GM21576 (cell line): ENCODE data around the gene ARF6.
"Not testable (repeated sequence)": the region's sequence is repeated elsewhere in the genome, so short reads cannot be mapped to it uniquely, and the experiment has no call there.

Source experiments
- ATAC-seq: cut with Tn5 transposase; IDR thresholded peaks from one replicate; pipeline ENCODE4 v1.9.1; 2021; ENCODE audit warnings: mild to moderate bottlenecking, moderate library complexity; ENCODE audit not compliant: unreplicated experiment

Gene ARF6

DNA sequence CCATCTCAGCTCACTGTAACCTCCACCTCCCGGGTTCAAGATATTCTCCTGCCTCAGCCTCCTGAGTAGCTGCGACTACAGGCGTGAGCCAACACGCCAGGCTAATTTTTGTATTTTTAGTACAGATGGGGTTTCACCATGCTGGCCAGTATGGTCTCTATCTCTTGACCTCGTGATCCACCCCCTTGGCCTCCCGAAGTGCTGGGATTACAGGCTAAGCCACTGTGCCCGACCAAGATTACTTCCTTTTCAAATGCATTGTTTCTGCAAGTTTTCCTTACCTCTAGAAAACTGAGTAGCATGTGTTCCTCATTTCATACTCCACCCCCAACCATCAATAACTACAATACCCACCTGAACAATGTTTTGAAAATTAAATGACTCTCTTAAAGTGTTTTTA lies 13.1 kb downstream of the ARF6 start:
- no peak for ATAC-seq

GRCh38 chr14:49907186-49907585 lies 14.3 kb downstream of the ARF6 start:
- no peak for ATAC-seq

GRCh38 chr14:49908433-49908782 lies 15.5 kb downstream of the ARF6 start:
- no peak for ATAC-seq

GRCh38 chr14:49909016-49909415 lies 16.1 kb downstream of the ARF6 start:
- ATAC-seq: no peak

DNA sequence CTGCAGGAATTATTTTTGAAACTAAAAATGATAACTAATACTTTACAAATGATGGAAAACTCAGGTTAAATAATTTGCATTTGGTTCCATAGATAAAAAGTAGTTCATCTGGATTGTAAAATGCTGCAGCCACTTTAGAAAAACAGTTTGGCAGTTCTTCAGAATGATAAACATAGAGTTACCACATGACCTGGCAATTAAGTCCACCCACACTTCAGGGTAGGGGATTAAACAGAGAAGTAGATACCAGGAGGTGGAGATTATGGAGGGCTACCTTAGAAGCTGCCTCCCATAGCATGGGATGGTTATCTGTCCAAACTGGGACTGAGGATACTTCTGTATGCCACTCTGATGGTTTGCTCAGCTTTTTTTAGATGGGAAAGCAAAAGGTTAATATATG lies 22.2 kb downstream of the ARF6 start:
- no peak for ATAC-seq

DNA sequence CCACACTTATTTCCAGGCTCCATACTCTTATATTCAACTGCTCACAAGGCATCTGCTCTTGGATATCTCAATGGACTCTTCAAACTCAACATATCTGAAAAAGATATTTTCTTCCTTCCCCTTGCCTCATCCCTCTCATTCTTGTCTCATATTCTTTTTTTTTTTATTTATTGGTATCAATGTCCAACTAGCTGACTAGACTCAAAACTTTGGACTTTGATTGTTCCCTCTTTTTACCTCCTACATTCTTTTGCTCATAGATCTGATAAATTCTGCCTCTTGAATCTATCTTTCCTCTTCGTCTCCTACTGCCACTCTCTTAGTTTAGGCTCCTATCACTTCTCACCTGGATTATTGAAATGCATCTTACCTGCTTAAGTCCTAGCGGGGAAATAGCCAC lies 25.8 kb downstream of the ARF6 start:
- no peak for ATAC-seq

DNA sequence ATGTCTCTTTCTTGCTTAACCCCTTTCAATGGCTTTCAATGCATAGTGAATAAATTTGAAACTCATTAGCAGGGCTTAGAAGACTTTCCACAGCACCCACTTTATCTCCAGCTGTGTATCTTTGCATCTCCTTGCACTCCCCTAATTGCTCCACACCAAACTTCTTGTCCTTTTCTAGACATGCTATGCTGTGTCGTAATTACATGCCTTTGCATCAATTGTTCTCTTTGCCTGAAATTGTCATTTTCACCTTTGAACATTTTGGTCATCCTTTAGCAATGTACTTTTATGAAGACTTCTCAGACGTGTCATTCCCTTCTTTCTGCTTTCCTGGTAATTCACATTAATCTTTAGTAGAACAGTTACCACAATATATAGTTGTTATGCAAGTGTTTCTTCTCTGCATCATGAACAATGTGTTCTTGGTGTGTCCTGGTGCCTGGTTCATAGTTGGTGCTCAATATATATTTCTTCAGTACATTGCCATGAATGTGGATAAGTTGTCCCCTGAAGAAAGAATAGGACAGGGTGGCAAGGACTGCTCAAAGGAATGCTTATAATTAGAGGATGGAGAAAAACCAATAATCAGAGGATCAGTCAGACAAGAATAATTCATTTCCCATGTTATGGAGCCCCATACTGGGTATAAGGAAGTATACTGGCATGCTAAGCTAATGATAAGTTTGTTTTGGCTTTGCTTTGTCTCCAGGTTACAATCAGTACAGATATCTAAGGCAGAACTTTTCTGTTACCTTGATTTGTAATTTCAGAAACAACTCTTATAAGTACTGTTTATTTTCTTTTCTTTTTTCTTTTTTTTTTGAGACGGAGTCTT lies 27.2 kb downstream of the ARF6 start:
- ATAC-seq: no peak

GRCh38 chr14:49920935-49921334 lies 28.1 kb downstream of the ARF6 start:
- ATAC-seq: no peak

GRCh38 chr14:49921401-49921800 lies 28.5 kb downstream of the ARF6 start:
- ATAC-seq: no peak

GRCh38 chr14:49923442-49923841 lies 30.6 kb downstream of the ARF6 start:
- ATAC-seq: no peak

DNA sequence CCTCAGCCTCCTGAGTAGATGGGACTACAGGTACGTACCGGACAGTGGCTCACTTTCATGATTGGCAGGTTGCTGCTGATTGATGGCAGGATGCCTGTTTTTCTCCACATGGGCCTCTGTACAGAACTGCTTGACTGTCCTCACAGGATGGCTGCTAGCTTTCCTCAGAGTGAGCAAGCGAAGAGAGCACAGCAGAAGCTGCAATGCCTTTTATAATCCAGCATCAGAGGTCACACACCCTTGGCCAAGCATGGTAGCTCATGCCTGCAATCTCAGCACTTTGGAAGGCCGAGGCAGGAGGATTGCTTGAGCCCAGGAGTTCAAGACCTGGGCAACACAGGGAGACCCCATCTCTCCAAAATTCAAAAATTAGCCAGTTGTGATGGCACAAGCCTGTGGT lies 31.0 kb downstream of the ARF6 start:
- ATAC-seq: no peak

- ATAC-seq: no peak
Measured at GRCh38 chr14:49924852-49925251, 32.0 kb downstream of the ARF6 start.

DNA sequence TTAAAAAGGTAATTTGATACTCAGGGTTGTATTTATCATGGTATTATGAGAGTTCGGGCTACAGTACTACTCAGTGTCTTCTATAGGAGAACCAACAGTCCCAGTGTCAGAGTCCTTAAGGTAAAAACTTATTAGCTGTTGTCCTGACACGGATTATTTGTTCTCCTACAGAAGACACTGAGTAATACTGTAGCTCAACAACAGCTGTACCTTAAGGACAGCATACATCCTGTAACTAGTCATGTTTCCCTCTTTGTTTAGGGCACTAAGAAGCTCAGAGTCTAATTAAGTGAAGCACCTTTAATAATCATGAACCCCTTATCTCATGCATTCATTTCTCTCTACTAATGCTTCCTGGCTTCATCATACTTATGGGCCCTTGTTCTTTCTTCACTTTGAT lies 33.9 kb downstream of the ARF6 start:
- ATAC-seq: no peak

GRCh38 chr14:49928015-49928414 lies 35.1 kb downstream of the ARF6 start:
- ATAC-seq: no peak

GRCh38 chr14:49930720-49931119 lies 37.8 kb downstream of the ARF6 start:
- ATAC-seq: no peak

GRCh38 chr14:49931523-49931922 lies 38.6 kb downstream of the ARF6 start:
- ATAC-seq: no peak

GRCh38 chr14:49933128-49933527 lies 40.2 kb downstream of the ARF6 start:
- ATAC-seq: no peak

DNA sequence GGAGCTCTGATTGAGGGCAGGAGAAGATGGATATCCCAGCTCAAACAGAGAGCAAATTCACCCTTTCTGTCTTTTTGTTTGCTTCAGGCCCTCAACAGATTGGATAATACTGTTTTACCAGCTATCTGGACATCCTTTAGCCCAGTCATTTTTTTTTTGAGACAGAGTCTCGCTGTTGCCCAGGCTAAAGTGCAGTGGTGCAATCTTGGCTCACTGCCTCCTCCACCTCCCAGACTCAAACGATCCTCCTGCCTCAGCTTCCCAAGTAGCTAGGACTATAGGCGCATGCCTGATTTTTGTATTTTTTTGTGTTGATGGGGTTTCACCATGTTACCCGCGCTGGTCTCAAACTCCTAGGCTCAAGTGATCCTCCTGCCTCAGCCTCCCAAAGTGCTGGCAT lies 40.8 kb downstream of the ARF6 start:
- no peak for ATAC-seq

- no peak for ATAC-seq
Measured at GRCh38 chr14:49934646-49935045, 41.8 kb downstream of the ARF6 start.

GRCh38 chr14:49935526-49935925 lies 42.6 kb downstream of the ARF6 start:
- no peak for ATAC-seq

GRCh38 chr14:49936246-49936645 lies 43.4 kb downstream of the ARF6 start:
- not testable (repeated sequence) for ATAC-seq

GRCh38 chr14:49936882-49937281 lies 44.0 kb downstream of the ARF6 start:
- not testable (repeated sequence) for ATAC-seq

DNA sequence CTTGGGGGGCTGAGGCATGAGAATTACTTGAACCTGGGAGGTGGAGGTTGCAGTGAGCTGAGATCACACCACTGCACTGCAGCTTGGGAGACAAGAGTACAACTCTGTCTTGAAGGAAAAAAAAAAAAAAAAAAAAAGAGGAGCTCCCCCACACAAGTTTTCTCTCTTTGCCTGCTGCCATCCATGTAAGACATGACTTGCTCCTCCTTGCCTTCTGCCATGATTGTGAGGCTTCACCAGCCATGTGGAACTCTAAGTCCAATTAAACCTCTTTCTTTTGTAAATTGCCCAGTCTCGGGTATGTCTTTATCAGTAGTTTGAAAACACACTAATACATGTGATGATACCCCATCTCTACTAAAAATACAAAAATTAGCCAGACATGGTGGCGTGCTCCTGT lies 46.3 kb downstream of the ARF6 start:
- not testable (repeated sequence) for ATAC-seq
